Chondrocyte (in vitro differentiated cells): ENCODE results near the gene RNF14. TPM values are rescaled to one million over a fixed set of nuclear protein-coding genes. Genes with fewer than 3 reads are reported as not detected.
A peak's percentile ranks its signal among the peaks of the same experiment; 100 is the strongest.

Experiments used
- DNase-seq: peaks from one replicate; pipeline ENCODE4 v3.0.0; 2021; ENCODE audit warnings: mixed read lengths, low spot score
- H3K27ac Mint-ChIP-seq: one replicate; pipeline ENCODE4 v1.8.0; 2021; ENCODE audit warnings: mild to moderate bottlenecking, moderate library complexity, mixed read lengths; ENCODE audit not compliant: unreplicated experiment
- H3K27me3 Mint-ChIP-seq: 2 replicates; pipeline ENCODE4 v1.8.0; 2021; ENCODE audit warnings: low read depth, mixed read lengths
- H3K36me3 Mint-ChIP-seq: 2 replicates; pipeline ENCODE4 v1.8.0; 2021; ENCODE audit warnings: low read depth, mixed read lengths
- H3K4me1 Mint-ChIP-seq: 2 replicates; pipeline ENCODE4 v1.8.0; 2021; ENCODE audit warnings: low read depth, mild to moderate bottlenecking, mixed read lengths
- H3K4me3 Mint-ChIP-seq: one replicate; pipeline ENCODE4 v1.8.0; 2021; ENCODE audit warnings: mild to moderate bottlenecking, moderate library complexity, mixed read lengths; ENCODE audit not compliant: unreplicated experiment
- H3K9me3 Mint-ChIP-seq: 2 replicates; pipeline ENCODE4 v1.8.0; 2021; ENCODE audit warnings: low read depth, mixed read lengths
- CTCF ChIP-seq: fragments of 200-600 bp; sonication (generic); IDR thresholded peaks from 2 replicates; pipeline ENCODE4 v1.5.0; 2021; ENCODE audit warnings: antibody characterized with exemption, mild to moderate bottlenecking, moderate library complexity
- total RNA-seq: library from RNA; stranded (reverse); gene quantifications from 3 replicates; pipeline ENCODE4 v1.2.1, GENCODE V29; 2021

Gene RNF14
- total RNA-seq, 1 donor from 2014 or later, result 83.6 TPM

GRCh38 chr5:141966963-141967333 is 2.0 kb upstream of the RNF14 start:
- Mint-ChIP-seq H3K36me3 (peaks cover under 1% of the 10 kb centered on the region), H3K9me3 (no peaks in the 10 kb centered on the region), H3K27me3 (no peaks in the 10 kb centered on the region), H3K27ac (no peak overlapping the region), H3K4me1 (peaks cover 19% of the 10 kb centered on the region), H3K4me3 (no peak overlapping the region)
- TF ChIP-seq CTCF, result no peak
- no peak for DNase-seq

- Mint-ChIP-seq H3K27ac (peak overlapping the region; percentile 99), H3K27me3 (no peaks in the 10 kb centered on the region), H3K9me3 (no peaks in the 10 kb centered on the region), H3K36me3 (peaks cover 12% of the 10 kb centered on the region), H3K4me1 (peaks cover 34% of the 10 kb centered on the region), H3K4me3 (peak overlapping the region; percentile 96)
- no peak for DNase-seq
- TF ChIP-seq CTCF, result no peak
Observed at GRCh38 chr5:141969783-141970771, 1.2 kb downstream of the RNF14 start.

GRCh38 chr5:141973871-141974595 is 5.1 kb downstream of the RNF14 start:
- H3K9me3 Mint-ChIP-seq, result no peaks in the 10 kb centered on the region
- no peak for DNase-seq
- peak overlapping the region; percentile 10 for H3K27ac Mint-ChIP-seq
- peaks cover 27% of the 10 kb centered on the region for H3K36me3 Mint-ChIP-seq
- no peaks in the 10 kb centered on the region for H3K27me3 Mint-ChIP-seq
- no peak overlapping the region for H3K4me3 Mint-ChIP-seq
- TF ChIP-seq CTCF, result no peak
- peaks cover 33% of the 10 kb centered on the region for H3K4me1 Mint-ChIP-seq

- no peak for TF ChIP-seq CTCF
- Mint-ChIP-seq H3K4me3 (no peak overlapping the region), H3K36me3 (peaks cover 39% of the 10 kb centered on the region), H3K27me3 (no peaks in the 10 kb centered on the region), H3K27ac (no peak overlapping the region), H3K9me3 (no peaks in the 10 kb centered on the region), H3K4me1 (peaks cover 20% of the 10 kb centered on the region)
- no peak for DNase-seq
Observed at GRCh38 chr5:141976176-141976575, 7.3 kb downstream of the RNF14 start.

GRCh38 chr5:141978389-141978788 is 9.5 kb downstream of the RNF14 start:
- no peak overlapping the region for H3K27ac Mint-ChIP-seq
- H3K27me3 Mint-ChIP-seq, result no peaks in the 10 kb centered on the region
- H3K4me3 Mint-ChIP-seq, result no peak overlapping the region
- H3K36me3 Mint-ChIP-seq, result peaks cover 44% of the 10 kb centered on the region
- DNase-seq, result no peak
- H3K9me3 Mint-ChIP-seq, result no peaks in the 10 kb centered on the region
- H3K4me1 Mint-ChIP-seq, result peaks cover 18% of the 10 kb centered on the region
- no peak for TF ChIP-seq CTCF
